H1 (cell line): Measurements from ENCODE around the gene CCT3. TPM values are rescaled to one million over a fixed set of nuclear protein-coding genes. Genes with fewer than 3 reads are reported as not detected.

Source experiments
- CHD7 ChIP-seq: fragments of 300-600 bp; sonication (generic); IDR thresholded peaks from 2 replicates; pipeline ENCODE4 v1.7.1; 2012; ENCODE audit warnings: low read length, moderate library complexity, mild to moderate bottlenecking, inconsistent platforms; ENCODE audit not compliant: insufficient replicate concordance
- CTBP2 ChIP-seq: IDR thresholded peaks from 2 replicates; pipeline ENCODE4 v1.7.0; 2011; ENCODE audit warnings: borderline replicate concordance, mild to moderate bottlenecking, moderate library complexity, mixed read lengths, low read length; ENCODE audit not compliant: insufficient read depth, insufficient read length
- E2F6 ChIP-seq: IDR thresholded peaks from 2 replicates; pipeline ENCODE4 v1.6.1; 2012; ENCODE audit warnings: inconsistent platforms
- KDM5A ChIP-seq: fragments of 200-600 bp; IDR thresholded peaks from 2 replicates; pipeline ENCODE4 v1.7.1; 2012; ENCODE audit warnings: mild to moderate bottlenecking, low read length, inconsistent platforms, mixed read lengths
- SUZ12 ChIP-seq: fragments of 200-600 bp; sonication (generic); IDR thresholded peaks from 2 replicates; pipeline ENCODE4 v1.6.1; 2012; ENCODE audit warnings: mild to moderate bottlenecking, inconsistent platforms, low read length, moderate library complexity, mixed read lengths
- USF2 ChIP-seq: IDR thresholded peaks from 2 replicates; pipeline ENCODE4 v1.6.1; 2011; ENCODE audit warnings: low read length, improper control_type of control experiment
- polyA plus RNA-seq, 7 experiments: library from polyadenylated mRNA; depleted of rRNA in 3 of 7; stranded (reverse) in 5 of 7; unstranded in 2 of 7; fragments of >200 nt in 5 of 7; fragments of 200-250 nt in 2 of 7; gene quantifications; 1 replicate in 5 of 7; 2 replicates in 1 of 7; 4 replicates in 1 of 7; pipeline versions ENCODE4 v1.2.1 to v1.2.3, GENCODE V29; 2011 to 2013; ENCODE audit warnings: missing spikeins in 2 of 7, mixed read lengths in 2 of 7
- total RNA-seq: library from RNA; stranded (reverse); fragmentation: NEBNext Ultra II Directional; extraction: Animal tissue kit (Norgen Biotek cat#: 25700); gene quantifications from 2 replicates; pipeline ENCODE4 v1.2.1, GENCODE V29; 2021

The CCT3 gene
- total and polyA plus RNA-seq, 2 of the 8 experiments (the other 6 are each of a cell fraction or from before 2014, with no cell fraction given), result 431 to 480 TPM

- no peak for TF ChIP-seq CHD7
- TF ChIP-seq USF2, result no peak
- no peak for TF ChIP-seq CTBP2
- TF ChIP-seq KDM5A, result no peak
- no peak for TF ChIP-seq E2F6
- TF ChIP-seq SUZ12, result no peak
Measured at GRCh38 chr1:156308078-156308477, 30.0 kb downstream of the CCT3 start (continued).
